ENCODE measurements around the gene TACSTD2.
A peak's percentile ranks its signal among the peaks of the same experiment; 100 is the strongest.

DNA sequence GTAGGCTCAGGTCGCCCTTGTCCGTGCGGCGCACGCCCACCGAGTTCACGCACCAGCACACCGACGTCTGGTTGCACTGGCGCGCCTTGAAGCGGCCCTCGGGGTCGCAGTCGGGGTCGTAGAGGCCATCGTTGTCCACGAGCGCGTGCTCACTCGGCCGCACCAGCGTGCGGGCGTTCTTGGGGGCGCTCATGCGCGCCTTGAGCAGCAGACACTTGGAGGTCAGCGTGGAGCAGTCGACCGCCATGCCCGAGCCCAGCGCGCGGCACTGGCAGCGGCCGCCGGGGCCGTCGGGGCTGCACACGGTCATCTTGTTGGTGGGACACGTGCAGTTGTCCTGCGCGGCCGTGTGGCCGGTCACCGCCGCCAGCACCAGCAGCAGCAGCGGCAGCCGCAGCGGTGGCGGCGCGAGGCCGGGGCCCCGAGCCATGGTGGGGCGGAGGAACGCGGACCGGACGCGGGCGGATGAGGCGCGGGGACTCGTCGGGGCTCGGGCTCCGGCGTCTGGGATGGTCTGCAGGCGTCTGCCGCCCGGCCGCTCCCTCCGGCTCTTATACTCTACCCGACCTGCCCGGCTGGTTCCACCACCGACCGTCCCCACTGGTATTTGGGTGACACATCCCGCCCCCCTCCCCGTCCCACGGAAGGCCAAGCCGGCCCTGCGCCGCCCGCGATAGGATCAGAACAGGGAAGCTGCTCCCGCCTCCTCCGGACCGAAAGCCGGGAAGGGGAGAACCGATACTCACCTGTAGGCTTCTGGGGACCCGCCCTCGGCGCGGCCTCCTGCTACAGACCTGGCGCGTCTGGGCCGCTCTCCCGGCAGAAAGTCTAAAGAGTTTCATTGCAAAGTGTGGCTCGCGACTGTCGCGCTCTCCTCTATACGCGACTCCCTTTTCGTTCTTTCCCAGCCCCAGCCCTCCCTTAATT is at the start of gene TACSTD2:
- TF ChIP-seq CTCF (IDR thresholded peaks at IDR 0.05): peak in 1 of 6 experiments; percentile 12
- TF ChIP-seq POLR2A (IDR thresholded peaks at IDR 0.05): peak in 1 of 2 donors; percentile 43
